HG03571 (cell line): ENCODE measurements around the gene CIT.

Experiments
- ATAC-seq: cut with Tn5 transposase; IDR thresholded peaks from one replicate; pipeline ENCODE4 v1.9.1; 2021; ENCODE audit not compliant: unreplicated experiment

Gene CIT

GRCh38 chr12:119681728-119682638 lies 195.1 kb downstream of the CIT start:
- ATAC-seq, result peak; percentile 43

- ATAC-seq, result no peak
These were observed 196.0 kb downstream of the CIT start for GRCh38 chr12:119681111-119681510.

- no peak for ATAC-seq
These were observed 197.6 kb downstream of the CIT start for GRCh38 chr12:119679490-119679889.

GRCh38 chr12:119679081-119679480 lies 198.0 kb downstream of the CIT start:
- ATAC-seq, result no peak

GRCh38 chr12:119678459-119678858 lies 198.7 kb downstream of the CIT start:
- no peak for ATAC-seq

- no peak for ATAC-seq
These were observed 200.5 kb downstream of the CIT start for GRCh38 chr12:119676573-119676972.

- ATAC-seq, result no peak
These were observed 201.1 kb downstream of the CIT start for GRCh38 chr12:119676022-119676421.

- ATAC-seq, result no peak
These were observed 202.6 kb downstream of the CIT start for GRCh38 chr12:119674560-119674959.

GRCh38 chr12:119673634-119674033 lies 203.5 kb downstream of the CIT start:
- no peak for ATAC-seq

GRCh38 chr12:119672194-119672593 lies 204.9 kb downstream of the CIT start:
- ATAC-seq, result no peak

GRCh38 chr12:119671070-119671469 lies 206.1 kb downstream of the CIT start:
- no peak for ATAC-seq

GRCh38 chr12:119669744-119670472 lies 207.2 kb downstream of the CIT start:
- ATAC-seq, result no peak

GRCh38 chr12:119668324-119668841 lies 208.7 kb downstream of the CIT start:
- ATAC-seq, result no peak

- ATAC-seq, result peak; percentile 95
These were observed 209.4 kb downstream of the CIT start, which contains the start of gene PRKAB1 for GRCh38 chr12:119667577-119668323. Gene PRKAB1 (plus strand): TSS chr12:119668133. CDS start chr12:119668245, 112 bp downstream.

GRCh38 chr12:119666900-119667576 lies 210.1 kb downstream of the CIT start:
- peak; percentile 7 for ATAC-seq

GRCh38 chr12:119666226-119666795 lies 210.8 kb downstream of the CIT start:
- ATAC-seq, result no peak

GRCh38 chr12:119665164-119665929 lies 211.8 kb downstream of the CIT start:
- no peak for ATAC-seq

GRCh38 chr12:119664642-119665041 lies 212.5 kb downstream of the CIT start:
- ATAC-seq, result no peak

GRCh38 chr12:119661882-119662281 lies 215.2 kb downstream of the CIT start:
- ATAC-seq, result no peak
